GM23338 (cell line): ENCODE measurements around the gene PTER.

ENCODE experiments used
- CREB1 ChIP-seq: fragments of 250-450 bp; sonication (Bioruptor Pico); IDR thresholded peaks from 2 replicates; pipeline ENCODE4 v1.5.0; 2020; ENCODE audit warnings: low read depth, mild to moderate bottlenecking, moderate library complexity
- CTCF ChIP-seq, 2 experiments: fragments of 200-600 bp in 1 of 2; sonication (generic) in 1 of 2; conservative IDR thresholded peaks; 2 replicates each; pipeline versions ENCODE4 v1.5.1 to v1.6.1; 2016 to 2017; ENCODE audit warnings: antibody characterized with exemption in 2 of 2, low read depth in 2 of 2, mild to moderate bottlenecking in 2 of 2, moderate library complexity in 1 of 2
- EZH2 ChIP-seq: fragments of 200-600 bp; sonication (generic); IDR thresholded peaks from one replicate; pipeline ENCODE4 v1.8.0; 2017; ENCODE audit warnings: antibody characterized with exemption, mild to moderate bottlenecking, low read depth; ENCODE audit not compliant: unreplicated experiment
- EZH2phosphoT487 ChIP-seq: fragments of 200-600 bp; sonication (generic); IDR thresholded peaks from one replicate; pipeline ENCODE4 v1.8.1; 2018; ENCODE audit warnings: antibody characterized with exemption; ENCODE audit not compliant: unreplicated experiment
- POLR2AphosphoS5 ChIP-seq: IDR thresholded peaks from 2 replicates; pipeline ENCODE4 v1.6.1; 2016; ENCODE audit warnings: antibody characterized with exemption, low read depth
- STAT1 ChIP-seq: IDR thresholded peaks from one replicate; pipeline ENCODE4 v1.6.1; 2016; ENCODE audit warnings: antibody characterized with exemption; ENCODE audit not compliant: unreplicated experiment
- TF ChIP-seq, protein P1 (sequence below): IDR thresholded peaks from one replicate; pipeline ENCODE4 v1.6.1; 2018; ENCODE audit warnings: antibody characterized with exemption; ENCODE audit not compliant: unreplicated experiment

DNA sequence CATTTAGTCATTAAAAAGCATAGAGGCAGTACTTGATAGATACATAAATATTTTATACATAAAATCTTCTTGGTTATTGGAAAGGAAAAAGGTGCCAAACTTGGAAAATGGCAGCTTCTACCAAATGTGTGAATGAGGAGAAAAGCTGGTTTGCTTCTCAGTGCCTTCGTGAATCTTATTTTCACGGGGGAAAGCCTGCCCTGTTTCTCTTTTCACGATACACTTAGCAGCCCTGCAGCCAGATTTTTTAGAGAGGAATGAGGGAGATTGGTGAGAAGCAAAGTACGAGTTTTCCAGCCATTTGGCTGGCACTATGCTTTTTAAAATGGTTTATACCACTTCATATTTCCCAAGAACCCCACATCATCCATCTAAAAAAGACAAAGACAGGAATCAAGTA lies 107.8 kb downstream of the PTER start:
- TF ChIP-seq CTCF (conservative IDR thresholded peaks at IDR 0.05; ENCODE audit: low read depth in 2 of 2) (no peak), EZH2phosphoT487 (no peak), CREB1 (CRISPR knock-in tag) (no peak), POLR2AphosphoS5 (no peak), STAT1 (no peak), EZH2 (no peak)
- TF ChIP-seq, protein P1, sequence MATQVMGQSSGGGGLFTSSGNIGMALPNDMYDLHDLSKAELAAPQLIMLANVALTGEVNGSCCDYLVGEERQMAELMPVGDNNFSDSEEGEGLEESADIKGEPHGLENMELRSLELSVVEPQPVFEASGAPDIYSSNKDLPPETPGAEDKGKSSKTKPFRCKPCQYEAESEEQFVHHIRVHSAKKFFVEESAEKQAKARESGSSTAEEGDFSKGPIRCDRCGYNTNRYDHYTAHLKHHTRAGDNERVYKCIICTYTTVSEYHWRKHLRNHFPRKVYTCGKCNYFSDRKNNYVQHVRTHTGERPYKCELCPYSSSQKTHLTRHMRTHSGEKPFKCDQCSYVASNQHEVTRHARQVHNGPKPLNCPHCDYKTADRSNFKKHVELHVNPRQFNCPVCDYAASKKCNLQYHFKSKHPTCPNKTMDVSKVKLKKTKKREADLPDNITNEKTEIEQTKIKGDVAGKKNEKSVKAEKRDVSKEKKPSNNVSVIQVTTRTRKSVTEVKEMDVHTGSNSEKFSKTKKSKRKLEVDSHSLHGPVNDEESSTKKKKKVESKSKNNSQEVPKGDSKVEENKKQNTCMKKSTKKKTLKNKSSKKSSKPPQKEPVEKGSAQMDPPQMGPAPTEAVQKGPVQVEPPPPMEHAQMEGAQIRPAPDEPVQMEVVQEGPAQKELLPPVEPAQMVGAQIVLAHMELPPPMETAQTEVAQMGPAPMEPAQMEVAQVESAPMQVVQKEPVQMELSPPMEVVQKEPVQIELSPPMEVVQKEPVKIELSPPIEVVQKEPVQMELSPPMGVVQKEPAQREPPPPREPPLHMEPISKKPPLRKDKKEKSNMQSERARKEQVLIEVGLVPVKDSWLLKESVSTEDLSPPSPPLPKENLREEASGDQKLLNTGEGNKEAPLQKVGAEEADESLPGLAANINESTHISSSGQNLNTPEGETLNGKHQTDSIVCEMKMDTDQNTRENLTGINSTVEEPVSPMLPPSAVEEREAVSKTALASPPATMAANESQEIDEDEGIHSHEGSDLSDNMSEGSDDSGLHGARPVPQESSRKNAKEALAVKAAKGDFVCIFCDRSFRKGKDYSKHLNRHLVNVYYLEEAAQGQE, result no peak
